Endothelial cell (in vitro differentiated cells): ENCODE results near the gene LAMA2. TPM values are rescaled to one million over a fixed set of nuclear protein-coding genes. Genes with fewer than 3 reads are reported as not detected.

Experiments
- DNase-seq: peaks from one replicate; pipeline ENCODE4 v3.0.0; 2021; ENCODE audit warnings: low spot score
- H3K27ac Mint-ChIP-seq: one replicate; pipeline ENCODE4 v1.8.0; 2021; ENCODE audit warnings: mixed read lengths, inconsistent platforms; ENCODE audit not compliant: unreplicated experiment
- H3K27me3 Mint-ChIP-seq: one replicate; pipeline ENCODE4 v1.8.0; 2021; ENCODE audit warnings: mild to moderate bottlenecking, moderate library complexity, mixed read lengths, inconsistent platforms; ENCODE audit not compliant: unreplicated experiment
- H3K36me3 Mint-ChIP-seq: one replicate; pipeline ENCODE4 v1.8.0; 2021; ENCODE audit warnings: mild to moderate bottlenecking, low read depth, mixed read lengths, inconsistent platforms; ENCODE audit not compliant: unreplicated experiment
- H3K4me1 Mint-ChIP-seq: one replicate; pipeline ENCODE4 v1.8.0; 2021; ENCODE audit warnings: mild to moderate bottlenecking, mixed read lengths, inconsistent platforms; ENCODE audit not compliant: unreplicated experiment
- H3K4me3 Mint-ChIP-seq: one replicate; pipeline ENCODE4 v1.8.0; 2021; ENCODE audit warnings: mild to moderate bottlenecking, mixed read lengths, inconsistent platforms; ENCODE audit not compliant: unreplicated experiment
- H3K9me3 Mint-ChIP-seq: one replicate; pipeline ENCODE4 v1.8.0; 2021; ENCODE audit warnings: mixed read lengths, inconsistent platforms; ENCODE audit not compliant: unreplicated experiment
- CTCF ChIP-seq: fragments of 200-600 bp; sonication (generic); IDR thresholded peaks from one replicate; pipeline ENCODE4 v1.5.0; 2021; ENCODE audit warnings: antibody characterized with exemption; ENCODE audit not compliant: unreplicated experiment
- total RNA-seq: library from RNA; stranded (reverse); fragmentation: NEBNext Ultra II Directional; extraction: Animal tissue kit (Norgen Biotek cat#: 25700); gene quantifications from one replicate; pipeline ENCODE4 v1.2.1, GENCODE V29; 2021; ENCODE audit not compliant: unreplicated experiment

LAMA2 gene
- total RNA-seq, 1 donor from 2014 or later: 2.0 TPM

GRCh38 chr6:129175066-129175465 lies 292.1 kb downstream of the LAMA2 start:
- TF ChIP-seq CTCF: no peak
- H3K9me3 Mint-ChIP-seq: no peaks in the 10 kb centered on the region
- H3K4me3 Mint-ChIP-seq: no peak overlapping the region
- no peaks in the 10 kb centered on the region for H3K4me1 Mint-ChIP-seq
- no peak for DNase-seq
- H3K27ac Mint-ChIP-seq: no peak overlapping the region
- H3K27me3 Mint-ChIP-seq: no peaks in the 10 kb centered on the region
- H3K36me3 Mint-ChIP-seq: no peaks in the 10 kb centered on the region

GRCh38 chr6:129177801-129178200 lies 294.9 kb downstream of the LAMA2 start:
- no peak for DNase-seq
- Mint-ChIP-seq H3K4me1 (peaks cover 2% of the 10 kb centered on the region), H3K4me3 (no peak overlapping the region), H3K27ac (no peak overlapping the region), H3K27me3 (no peaks in the 10 kb centered on the region), H3K9me3 (no peaks in the 10 kb centered on the region), H3K36me3 (no peaks in the 10 kb centered on the region)
- TF ChIP-seq CTCF: no peak

GRCh38 chr6:129179283-129179682 lies 296.3 kb downstream of the LAMA2 start:
- peaks cover 2% of the 10 kb centered on the region for H3K4me1 Mint-ChIP-seq
- DNase-seq: no peak
- H3K27ac Mint-ChIP-seq: no peak overlapping the region
- no peak for TF ChIP-seq CTCF
- H3K36me3 Mint-ChIP-seq: no peaks in the 10 kb centered on the region
- no peaks in the 10 kb centered on the region for H3K27me3 Mint-ChIP-seq
- no peak overlapping the region for H3K4me3 Mint-ChIP-seq
- H3K9me3 Mint-ChIP-seq: no peaks in the 10 kb centered on the region

- H3K4me3 Mint-ChIP-seq: no peak overlapping the region
- H3K36me3 Mint-ChIP-seq: no peaks in the 10 kb centered on the region
- H3K27ac Mint-ChIP-seq: no peak overlapping the region
- no peaks in the 10 kb centered on the region for H3K9me3 Mint-ChIP-seq
- DNase-seq: no peak
- H3K27me3 Mint-ChIP-seq: no peaks in the 10 kb centered on the region
- peaks cover 2% of the 10 kb centered on the region for H3K4me1 Mint-ChIP-seq
- no peak for TF ChIP-seq CTCF
Measured at GRCh38 chr6:129181001-129181400, 298.1 kb downstream of the LAMA2 start.

GRCh38 chr6:129183187-129183591 lies 300.3 kb downstream of the LAMA2 start:
- Mint-ChIP-seq H3K4me1 (peaks cover 2% of the 10 kb centered on the region), H3K9me3 (no peaks in the 10 kb centered on the region), H3K4me3 (no peak overlapping the region), H3K27me3 (no peaks in the 10 kb centered on the region), H3K27ac (no peak overlapping the region), H3K36me3 (no peaks in the 10 kb centered on the region)
- no peak for DNase-seq
- TF ChIP-seq CTCF: no peak
